Body of pancreas (tissue), 4 donors: ENCODE measurements around the gene ARHGAP22. TPM values are rescaled to one million over a fixed set of nuclear protein-coding genes. Genes with fewer than 3 reads are reported as not detected.

Source experiments
- ATAC-seq: fragments of 150-250 bp; one replicate; pipeline ENCODE4 v1.9.1; 2016
- DNase-seq, 4 donors: peaks; one replicate each; pipeline ENCODE4 v3.0.0-alpha.2; 2019
- H3K27ac ChIP-seq, 4 donors: fragments of 200-600 bp; sonication (generic); 1 replicate in 3 of 4; 2 replicates in 1 of 4; pipeline versions ENCODE4 v1.5.1 to v1.6.1; 2016 to 2019; ENCODE audit warnings: mild to moderate bottlenecking in 1 of 4, mixed read lengths in 1 of 4, moderate library complexity in 1 of 4
- H3K27me3 ChIP-seq, 2 donors: fragments of 200-600 bp; sonication (generic); one replicate each; pipeline ENCODE4 v1.6.0; 2016; ENCODE audit warnings: mild to moderate bottlenecking in 1 of 2
- H3K36me3 ChIP-seq, 2 donors: fragments of 200-600 bp; sonication (generic); replicated peaks in 1 of 2; 2 replicates each; pipeline ENCODE4 v1.5.1; 2016; ENCODE audit warnings: low read depth in 2 of 2; ENCODE audit not compliant: insufficient read depth in 1 of 2
- H3K4me1 ChIP-seq: fragments of 200-600 bp; sonication (generic); one replicate; pipeline ENCODE4 v1.6.0; 2016
- H3K4me3 ChIP-seq, 2 donors: fragments of 200-600 bp; sonication (generic); 1 replicate in 1 of 2; 2 replicates in 1 of 2; pipeline ENCODE4 v1.5.1; 2016 to 2019
- H3K9me3 ChIP-seq, 3 donors: fragments of 200-600 bp; sonication (generic); 1 replicate in 2 of 3; 2 replicates in 1 of 3; pipeline ENCODE4 v1.5.1; 2016
- CTCF ChIP-seq, 7 experiments: fragments of 450-650 bp in 4 of 7; fragments of 200-600 bp in 3 of 7; sonication (generic) in 3 of 7; IDR thresholded peaks; one replicate each; pipeline ENCODE4 v1.5.1; 2016 to 2019; ENCODE audit warnings: antibody characterized with exemption in 7 of 7
- POLR2A ChIP-seq, 3 donors: fragments of 450-650 bp; IDR thresholded peaks; one replicate each; pipeline ENCODE4 v1.6.1; 2016; ENCODE audit warnings: antibody characterized with exemption in 3 of 3, mild to moderate bottlenecking in 2 of 3
- WGBS, 2 donors: methylation state at CpG; one replicate each; pipeline ENCODE4 v1.1.5; 2017; 5-methylcytosine and 5-hydroxymethylcytosine counted together
- intact Hi-C: fragments of 100-400 bp; cut with DNase I; formaldehyde crosslinking; loops from one replicate; pipeline ENCODE4 v1.15.1; 2023
- total RNA-seq, 2 donors: library from RNA; depleted of rRNA; stranded (reverse); fragments of >200 nt; gene quantifications; one replicate each; pipeline ENCODE4 v1.1.0, GENCODE V29; 2016

The ARHGAP22 gene
- total RNA-seq, 2 donors from 2014 or later, result 1.6 to 4.6 TPM

- H3K4me3 ChIP-seq, result no peak overlapping the region
- TF ChIP-seq POLR2A (IDR thresholded peaks at IDR 0.05) (no peak), CTCF (IDR thresholded peaks at IDR 0.05) (no peak)
- H3K36me3 ChIP-seq, result no peaks in the 10 kb centered on the region
- no peaks in the 10 kb centered on the region for H3K27me3 ChIP-seq
- H3K4me1 ChIP-seq, result no peaks in the 10 kb centered on the region
- ATAC-seq (no peak), DNase-seq (no peak)
- intact Hi-C loops, result no loop called here
- no peak overlapping the region for H3K27ac ChIP-seq
- WGBS, 2 donors, result 75 to 85% methylated on average over 1 of the region's 1 CpG
- H3K9me3 ChIP-seq, result no peaks in the 10 kb centered on the region
Observed at GRCh38 chr10:48514255-48514654, 90.6 kb downstream of the ARHGAP22 start.

GRCh38 chr10:48512861-48513260 lies 92.0 kb downstream of the ARHGAP22 start:
- 83 to 84% methylated on average over 2 of the region's 2 CpGs for WGBS, 2 donors
- Histone ChIP-seq H3K4me3 (no peak overlapping the region), H3K36me3 (no peaks in the 10 kb centered on the region), H3K9me3 (no peaks in the 10 kb centered on the region), H3K27ac (no peak overlapping the region), H3K27me3 (no peaks in the 10 kb centered on the region), H3K4me1 (no peaks in the 10 kb centered on the region)
- ATAC-seq, result no peak
- TF ChIP-seq CTCF (IDR thresholded peaks at IDR 0.05) (no peak), POLR2A (IDR thresholded peaks at IDR 0.05) (no peak)
- DNase-seq, result no peak
- intact Hi-C loops, result no loop called here

- ATAC-seq (no peak), DNase-seq (peak in 1 of 4 donors; percentile 46)
- Histone ChIP-seq H3K4me1 (no peaks in the 10 kb centered on the region), H3K9me3 (no peaks in the 10 kb centered on the region), H3K4me3 (no peak overlapping the region), H3K27me3 (no peaks in the 10 kb centered on the region), H3K36me3 (no peaks in the 10 kb centered on the region), H3K27ac (no peak overlapping the region)
- intact Hi-C loops, result no loop called here
- no peak for TF ChIP-seq POLR2A (IDR thresholded peaks at IDR 0.05)
- no peak for TF ChIP-seq CTCF (IDR thresholded peaks at IDR 0.05)
- WGBS, 2 donors, result 100% methylated on average over 1 of the region's 1 CpG; no CpG with 5 or more reads in 1 of the 2 donors
Observed at GRCh38 chr10:48511875-48512231, 93.0 kb downstream of the ARHGAP22 start.

GRCh38 chr10:48511066-48511874 lies 93.6 kb downstream of the ARHGAP22 start:
- Histone ChIP-seq H3K27ac (no peak overlapping the region), H3K4me1 (no peaks in the 10 kb centered on the region), H3K27me3 (no peaks in the 10 kb centered on the region), H3K9me3 (no peaks in the 10 kb centered on the region), H3K36me3 (no peaks in the 10 kb centered on the region), H3K4me3 (no peak overlapping the region)
- DNase-seq (no peak), ATAC-seq (no peak)
- intact Hi-C loops, result no loop called here
- TF ChIP-seq CTCF (IDR thresholded peaks at IDR 0.05) (no peak), POLR2A (IDR thresholded peaks at IDR 0.05) (no peak)
- WGBS, 2 donors, result 76 to 86% methylated on average over 8 to 13 of the region's 13 CpGs
